DND-41 (cell line): ENCODE measurements around the gene CMTR1.

Experiments used
- ATAC-seq: fragments of 200-7000 bp; cut with Tn5 transposase; 3 replicates; pipeline ENCODE4 v1.9.1; 2021; ENCODE audit warnings: low read depth; ENCODE audit not compliant: insufficient read depth
- DNase-seq: peaks from one replicate; pipeline ENCODE4 v3.0.0-alpha.2; 2020
- H2AFZ ChIP-seq: 2 replicates; pipeline ENCODE4 v1.6.0; 2012; ENCODE audit warnings: low read depth, low read length
- H3K27ac ChIP-seq: 2 replicates; pipeline ENCODE4 v1.5.1; 2012; ENCODE audit warnings: low read length, inconsistent platforms
- H3K27me3 ChIP-seq: fragments of 200-600 bp; sonication (generic); 2 replicates; pipeline ENCODE4 v1.6.0; 2012; ENCODE audit warnings: low read length, mild to moderate bottlenecking, inconsistent platforms; ENCODE audit not compliant: insufficient read depth, poor library complexity
- H3K36me3 ChIP-seq: 2 replicates; pipeline ENCODE4 v1.5.1; 2012; ENCODE audit warnings: low read length, inconsistent platforms; ENCODE audit not compliant: insufficient read depth
- H3K4me1 ChIP-seq: 2 replicates; pipeline ENCODE4 v1.5.1; 2012; ENCODE audit warnings: mild to moderate bottlenecking, low read length; ENCODE audit not compliant: insufficient read depth
- H3K4me2 ChIP-seq: 2 replicates; pipeline ENCODE4 v1.6.0; 2012; ENCODE audit warnings: mild to moderate bottlenecking, moderate library complexity, low read length, inconsistent platforms; ENCODE audit not compliant: insufficient read depth
- H3K4me3 ChIP-seq, 2 experiments: fragments of 200-600 bp in 1 of 2; shearing (Covaris generic) in 1 of 2; 2 replicates each; pipeline ENCODE4 v1.5.1; 2012 to 2016; ENCODE audit warnings: inconsistent platforms in 2 of 2, low read length in 2 of 2, mild to moderate bottlenecking in 2 of 2, low read depth in 1 of 2, moderate library complexity in 1 of 2
- H3K79me2 ChIP-seq: 2 replicates; pipeline ENCODE4 v1.6.0; 2012; ENCODE audit warnings: low read length, inconsistent platforms; ENCODE audit not compliant: insufficient read depth
- H3K9ac ChIP-seq: 2 replicates; pipeline ENCODE4 v1.6.0; 2012; ENCODE audit warnings: low read depth, mild to moderate bottlenecking, inconsistent platforms, low read length, moderate library complexity
- H3K9me3 ChIP-seq: 2 replicates; pipeline ENCODE4 v1.5.1; 2012; ENCODE audit warnings: low read length, moderate library complexity, mild to moderate bottlenecking, inconsistent platforms; ENCODE audit not compliant: insufficient read depth, severe bottlenecking
- H4K20me1 ChIP-seq: 2 replicates; pipeline ENCODE4 v1.6.0; 2012; ENCODE audit warnings: low read length; ENCODE audit not compliant: insufficient read depth
- EZH2 ChIP-seq: IDR thresholded peaks from 3 replicates; pipeline ENCODE4 v1.6.1; 2012; ENCODE audit warnings: borderline replicate concordance, low read depth, mild to moderate bottlenecking, moderate library complexity, low read length, inconsistent platforms; ENCODE audit not compliant: severe bottlenecking
- TF ChIP-seq, protein P1 (sequence below): IDR thresholded peaks from 2 replicates; pipeline ENCODE4 v1.5.1; 2012; ENCODE audit warnings: borderline replicate concordance, low read length, moderate library complexity, mild to moderate bottlenecking; ENCODE audit not compliant: poor library complexity, severe bottlenecking; ENCODE audit errors: extremely low read depth

The CMTR1 gene

DNA sequence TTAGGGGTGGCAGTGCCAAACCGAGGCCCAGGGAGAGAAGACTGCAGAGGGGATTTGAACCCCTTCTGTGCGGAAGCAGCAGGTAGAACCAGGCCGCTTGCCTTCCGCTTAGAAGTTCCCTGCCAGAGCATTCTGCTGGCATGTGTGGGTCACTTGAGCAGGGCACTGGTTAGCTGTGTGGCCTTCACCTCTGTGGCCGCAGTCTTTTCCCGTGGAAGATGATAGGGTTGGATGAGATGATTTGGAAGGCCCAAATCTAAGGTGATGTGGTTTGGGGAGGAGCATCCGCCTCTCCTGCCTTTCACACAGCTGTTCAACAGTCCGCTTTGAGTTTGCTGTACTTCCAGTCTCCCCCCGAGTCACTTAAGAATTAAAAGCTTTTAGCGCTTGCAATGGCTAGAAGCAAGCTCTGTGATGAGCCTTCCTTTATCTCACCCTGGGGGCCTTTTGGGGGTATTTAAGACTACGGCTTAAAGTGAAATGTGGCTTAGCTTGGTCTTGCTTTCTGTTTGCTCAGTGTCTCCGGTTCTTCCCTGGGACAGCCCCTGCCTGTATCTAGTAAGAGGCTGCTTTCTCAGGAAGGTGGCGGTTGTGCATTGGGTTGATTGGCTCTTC is 743 bp downstream of the CMTR1 start:
- peak; percentile 63 for DNase-seq

DNA sequence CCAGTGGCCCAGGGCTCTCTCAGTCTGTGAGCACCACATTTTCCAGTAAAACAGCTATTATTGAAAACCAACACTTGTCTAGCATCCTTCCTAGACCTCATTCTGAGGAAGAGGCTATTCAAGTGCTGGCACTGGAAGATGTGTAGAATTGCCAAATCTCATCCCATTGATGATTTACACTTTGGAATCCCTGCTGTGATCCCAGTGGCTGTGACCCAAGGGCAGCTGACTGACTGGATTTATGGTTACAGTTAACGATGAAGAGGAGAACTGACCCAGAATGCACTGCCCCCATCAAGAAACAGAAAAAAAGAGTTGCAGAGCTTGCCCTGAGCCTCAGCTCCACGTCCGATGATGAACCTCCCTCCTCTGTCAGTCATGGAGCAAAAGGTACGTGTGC is 2.4 kb downstream of the CMTR1 start:
- H2AFZ ChIP-seq = no peak overlapping the region
- peaks cover 39% of the 10 kb centered on the region for H3K36me3 ChIP-seq
- H3K27ac ChIP-seq = no peak overlapping the region
- no peaks in the 10 kb centered on the region for H3K27me3 ChIP-seq
- H3K9ac ChIP-seq = no peak overlapping the region
- H3K9me3 ChIP-seq = no peaks in the 10 kb centered on the region
- peaks cover 60% of the 10 kb centered on the region for H3K79me2 ChIP-seq
- DNase-seq (no peak), ATAC-seq (no peak)
- H3K4me2 ChIP-seq = peak overlapping the region; percentile 14; the same call in 1 of the 2 replicates
- no peak overlapping the region for H3K4me3 ChIP-seq
- peaks cover 33% of the 10 kb centered on the region for H3K4me1 ChIP-seq
- H4K20me1 ChIP-seq = no peaks in the 10 kb centered on the region; the same call in 1 of the 2 replicates
- TF ChIP-seq, protein P1, sequence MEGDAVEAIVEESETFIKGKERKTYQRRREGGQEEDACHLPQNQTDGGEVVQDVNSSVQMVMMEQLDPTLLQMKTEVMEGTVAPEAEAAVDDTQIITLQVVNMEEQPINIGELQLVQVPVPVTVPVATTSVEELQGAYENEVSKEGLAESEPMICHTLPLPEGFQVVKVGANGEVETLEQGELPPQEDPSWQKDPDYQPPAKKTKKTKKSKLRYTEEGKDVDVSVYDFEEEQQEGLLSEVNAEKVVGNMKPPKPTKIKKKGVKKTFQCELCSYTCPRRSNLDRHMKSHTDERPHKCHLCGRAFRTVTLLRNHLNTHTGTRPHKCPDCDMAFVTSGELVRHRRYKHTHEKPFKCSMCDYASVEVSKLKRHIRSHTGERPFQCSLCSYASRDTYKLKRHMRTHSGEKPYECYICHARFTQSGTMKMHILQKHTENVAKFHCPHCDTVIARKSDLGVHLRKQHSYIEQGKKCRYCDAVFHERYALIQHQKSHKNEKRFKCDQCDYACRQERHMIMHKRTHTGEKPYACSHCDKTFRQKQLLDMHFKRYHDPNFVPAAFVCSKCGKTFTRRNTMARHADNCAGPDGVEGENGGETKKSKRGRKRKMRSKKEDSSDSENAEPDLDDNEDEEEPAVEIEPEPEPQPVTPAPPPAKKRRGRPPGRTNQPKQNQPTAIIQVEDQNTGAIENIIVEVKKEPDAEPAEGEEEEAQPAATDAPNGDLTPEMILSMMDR = no peak
- TF ChIP-seq EZH2 = no peak

More for the DNA sequence above, 743 bp downstream of the CMTR1 start:
- peak; percentile 56 for ATAC-seq
- H3K79me2 ChIP-seq = peaks cover 54% of the 10 kb centered on the region
- H4K20me1 ChIP-seq = no peaks in the 10 kb centered on the region; the same call in 1 of the 2 replicates
- H3K4me3 ChIP-seq = peak overlapping the region; percentile 71 to 84
- H3K9ac ChIP-seq = peak overlapping the region; percentile 72
- no peak for TF ChIP-seq EZH2
- TF ChIP-seq, protein P1 = no peak
- peak overlapping the region; percentile 76 for H3K4me2 ChIP-seq
- H3K27me3 ChIP-seq = no peaks in the 10 kb centered on the region
- H3K36me3 ChIP-seq = peaks cover 35% of the 10 kb centered on the region
- peak overlapping the region; percentile 93 for H3K27ac ChIP-seq
- peak overlapping the region; percentile 99 for H2AFZ ChIP-seq
- H3K9me3 ChIP-seq = no peaks in the 10 kb centered on the region
- peaks cover 33% of the 10 kb centered on the region for H3K4me1 ChIP-seq

DNA sequence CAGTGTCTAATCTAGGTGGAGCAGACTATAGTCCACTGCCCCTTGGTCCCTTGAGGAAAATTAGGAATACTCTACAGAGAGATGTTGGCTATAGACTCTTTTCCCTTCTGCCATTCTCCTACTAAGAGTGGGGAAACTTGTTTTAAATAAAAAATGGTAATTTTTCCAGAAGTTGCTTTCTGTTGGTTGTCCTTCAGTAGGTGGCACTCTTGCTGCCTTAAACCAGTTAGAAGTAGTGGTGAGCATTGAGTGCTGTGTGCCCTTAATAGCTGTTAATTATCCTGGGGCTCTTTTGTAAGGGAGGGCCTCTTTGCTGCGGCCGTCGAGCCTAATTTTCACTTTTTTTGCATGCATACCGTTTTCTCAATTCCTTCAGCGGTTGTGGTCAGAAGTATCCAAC is 2.8 kb downstream of the CMTR1 start:
- H3K9me3 ChIP-seq = no peaks in the 10 kb centered on the region
- H3K4me1 ChIP-seq = peaks cover 33% of the 10 kb centered on the region
- H3K79me2 ChIP-seq = peaks cover 63% of the 10 kb centered on the region
- H2AFZ ChIP-seq = no peak overlapping the region
- ATAC-seq (no peak), DNase-seq (no peak)
- H3K36me3 ChIP-seq = peaks cover 39% of the 10 kb centered on the region
- no peaks in the 10 kb centered on the region for H3K27me3 ChIP-seq
- H3K27ac ChIP-seq = no peak overlapping the region
- TF ChIP-seq, protein P1 = peak; percentile 15
- no peak for TF ChIP-seq EZH2
- H4K20me1 ChIP-seq = no peaks in the 10 kb centered on the region; the same call in 1 of the 2 replicates
- H3K4me2 ChIP-seq = peak overlapping the region; percentile 14; the same call in 1 of the 2 replicates
- no peak overlapping the region for H3K9ac ChIP-seq
- no peak overlapping the region for H3K4me3 ChIP-seq
